NCI-H128 (cell line): Measurements from ENCODE around the gene GBGT1.

Source experiments
- DNase-seq: peaks from one replicate; lab custom pipeline; 2025; ENCODE audit not compliant: unreplicated experiment; lab: John Stamatoyannopoulos, UW

GBGT1 gene

DNA sequence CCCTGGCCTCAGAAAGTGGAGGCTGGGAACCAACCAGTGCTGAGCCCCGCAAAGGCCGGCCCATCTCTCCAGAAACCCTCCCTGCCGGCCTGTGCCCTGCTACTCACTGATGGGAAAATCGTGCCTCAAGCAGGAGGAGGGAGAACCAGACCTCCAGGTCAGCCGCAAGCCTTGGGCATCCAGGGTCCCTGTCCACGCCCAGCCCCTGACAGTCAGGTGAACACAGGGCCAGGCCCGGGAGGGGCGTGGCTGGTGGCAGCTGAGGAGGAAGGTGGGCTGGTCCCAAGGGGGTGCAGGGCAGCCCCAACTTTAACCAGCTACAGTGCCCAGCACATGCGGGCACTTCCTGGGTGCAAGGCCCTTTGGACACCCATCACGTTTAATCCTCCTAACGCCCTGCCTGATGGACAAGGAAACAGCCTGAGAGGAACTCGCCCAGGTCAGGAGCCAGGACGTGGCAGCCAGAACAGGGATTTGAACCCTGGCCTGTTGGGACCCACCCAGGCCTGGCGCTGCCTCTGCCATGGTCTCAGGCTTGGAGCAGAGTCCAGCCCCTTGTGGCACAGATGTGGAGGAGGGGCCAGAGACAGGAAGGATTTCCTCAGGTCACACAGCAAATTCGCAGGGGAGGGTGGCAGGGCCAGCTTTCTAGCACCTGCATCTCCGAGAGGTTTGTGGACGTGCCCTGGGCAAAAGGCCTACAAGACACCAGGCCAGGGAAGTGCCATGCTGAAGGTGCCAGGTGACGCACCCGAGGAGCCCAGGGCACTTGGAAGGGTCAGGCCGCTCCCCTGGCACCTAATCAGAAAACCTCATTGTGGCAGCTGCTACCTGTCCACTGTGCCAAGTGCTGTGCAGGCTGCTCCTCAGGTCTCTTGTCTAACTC lies 47.1 kb downstream of the GBGT1 start:
- no peak for DNase-seq

DNA sequence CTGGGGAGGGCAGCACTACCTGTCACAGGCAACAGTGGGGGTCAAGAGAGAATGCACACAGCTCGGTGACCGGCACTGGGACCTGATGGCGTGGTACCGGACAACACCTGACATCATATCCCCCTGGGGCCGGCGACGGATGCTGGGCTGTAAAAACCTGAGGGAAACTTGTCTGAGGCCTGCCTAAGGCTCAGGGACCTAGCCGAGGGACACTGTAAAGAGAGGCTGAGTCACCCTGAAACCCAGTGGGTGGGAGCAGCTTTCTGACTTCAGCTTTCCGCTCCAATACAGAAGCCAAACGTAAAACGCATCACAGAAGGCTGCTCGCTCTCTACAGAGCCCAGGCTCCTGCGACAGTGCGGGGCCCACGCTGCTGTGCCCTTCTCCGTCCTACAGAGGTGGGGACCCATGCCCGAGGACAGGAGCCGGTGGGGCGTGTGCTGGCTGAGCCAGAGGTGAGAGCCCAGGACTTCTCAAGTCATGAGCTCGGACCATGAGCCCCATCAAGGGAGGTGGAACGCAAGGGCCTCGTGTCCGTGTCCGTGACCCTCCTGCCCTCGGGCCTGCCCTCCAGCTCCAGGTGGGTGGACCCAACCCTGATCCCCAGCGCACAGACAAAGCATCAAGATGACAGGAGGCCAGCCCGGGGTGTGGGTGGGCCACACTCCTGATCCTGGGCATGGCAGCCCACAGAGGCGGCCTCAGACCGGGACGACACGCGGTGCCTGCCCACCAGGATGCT lies 47.9 kb downstream of the GBGT1 start:
- no peak for DNase-seq

- DNase-seq: no peak
Measured at GRCh38 chr9:133114886-133115603, 48.7 kb downstream of the GBGT1 start.

DNA sequence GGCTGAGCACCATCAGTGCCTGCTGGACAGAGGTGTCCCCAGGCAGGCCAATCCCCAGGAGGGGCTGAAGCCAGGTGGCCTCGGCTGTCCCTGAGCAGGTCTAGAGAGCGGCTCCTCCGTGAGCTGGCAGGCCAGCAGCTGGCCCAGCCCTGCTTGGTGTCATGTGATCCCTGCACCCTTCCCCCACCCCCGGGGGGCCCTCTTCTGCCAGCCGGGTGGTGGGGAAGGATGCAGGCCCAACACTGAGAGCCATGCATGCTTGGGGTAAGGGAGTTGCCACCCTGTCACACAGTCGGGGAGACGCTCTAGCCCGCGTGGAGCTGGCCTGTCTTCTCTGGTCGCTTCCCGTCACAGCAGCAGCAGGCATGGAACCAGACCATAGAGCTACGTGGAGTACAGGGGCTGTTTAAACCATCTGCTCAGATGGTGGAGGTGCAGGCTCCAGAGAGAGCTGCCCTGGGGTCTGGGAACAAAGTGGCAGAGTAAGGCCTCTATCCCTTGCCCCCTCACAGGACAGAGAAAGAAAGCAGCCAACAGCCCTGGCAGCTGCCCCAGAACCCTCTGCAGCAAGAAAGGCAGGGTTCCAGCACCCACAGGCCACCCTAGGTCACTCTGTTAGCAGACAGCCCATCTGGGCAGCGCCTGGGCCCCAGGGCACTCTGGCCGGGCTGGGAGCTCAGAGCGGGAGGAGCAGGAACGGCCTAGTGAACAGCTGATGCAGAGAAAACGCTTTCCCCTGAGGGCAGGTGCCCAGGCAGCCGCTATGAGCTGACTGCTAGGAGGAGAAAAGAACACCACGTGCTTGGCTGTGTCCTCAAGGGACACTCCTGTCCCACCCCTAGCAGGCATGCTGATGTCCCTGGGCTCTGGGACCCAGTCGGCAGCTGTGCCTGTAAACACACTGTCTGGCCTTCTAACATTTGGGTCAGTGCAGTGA lies 49.5 kb downstream of the GBGT1 start:
- no peak for DNase-seq

DNA sequence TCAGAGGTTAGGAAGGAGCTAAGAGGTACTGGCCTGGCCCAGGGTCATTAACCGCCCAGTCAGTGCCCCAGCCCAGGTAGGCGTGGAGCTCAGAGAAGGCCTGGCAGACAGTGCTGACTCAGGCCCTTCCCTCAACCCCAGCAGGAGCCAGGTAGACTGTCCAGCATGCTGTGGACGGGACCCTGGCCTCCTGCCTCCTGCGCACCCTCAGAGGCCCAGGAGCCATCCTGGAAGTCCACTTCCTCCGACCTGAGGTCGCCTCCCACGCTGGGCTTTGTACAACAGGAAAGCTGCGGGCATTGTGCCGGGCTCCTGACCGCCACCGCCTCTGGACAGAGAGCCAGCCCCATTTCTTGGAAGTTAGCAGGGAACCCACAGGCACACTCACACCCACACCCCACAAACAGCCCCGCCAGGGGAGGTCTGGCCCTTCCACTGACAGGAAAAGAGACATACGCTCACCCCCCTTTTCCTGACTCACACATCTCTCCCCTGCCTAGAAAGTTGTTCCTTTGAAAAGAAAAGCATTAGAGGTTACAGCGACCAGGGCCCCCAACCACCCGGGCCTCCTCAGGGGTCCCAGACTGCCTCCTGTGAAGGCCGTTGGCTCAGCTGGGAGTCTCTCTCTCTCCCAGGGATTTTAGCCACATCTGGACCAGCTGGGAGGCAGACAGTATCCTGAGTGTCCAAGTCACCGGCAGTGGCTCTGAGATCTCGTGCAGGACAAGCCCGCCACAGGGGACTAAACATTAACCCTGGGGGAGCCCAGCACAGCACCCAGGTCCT lies 50.4 kb downstream of the GBGT1 start:
- DNase-seq: no peak

DNA sequence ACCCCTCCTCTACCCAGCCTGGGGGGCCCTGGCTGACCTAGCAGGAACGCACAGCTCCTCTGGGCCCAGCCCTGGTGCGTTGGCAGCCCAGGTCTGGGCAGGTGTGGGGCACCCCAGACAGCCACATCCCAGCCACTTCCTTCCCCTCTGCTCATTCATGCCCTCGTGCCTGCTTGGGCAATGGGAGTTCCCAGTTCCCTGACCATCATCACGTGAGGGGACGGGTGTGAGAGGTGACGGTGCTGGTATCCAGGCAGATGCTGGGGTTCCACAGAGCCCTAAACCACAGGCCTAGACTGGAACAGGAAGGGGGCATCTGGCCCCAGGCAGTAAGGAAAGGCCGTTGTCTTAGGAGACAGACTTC lies 51.1 kb downstream of the GBGT1 start:
- no peak for DNase-seq

DNA sequence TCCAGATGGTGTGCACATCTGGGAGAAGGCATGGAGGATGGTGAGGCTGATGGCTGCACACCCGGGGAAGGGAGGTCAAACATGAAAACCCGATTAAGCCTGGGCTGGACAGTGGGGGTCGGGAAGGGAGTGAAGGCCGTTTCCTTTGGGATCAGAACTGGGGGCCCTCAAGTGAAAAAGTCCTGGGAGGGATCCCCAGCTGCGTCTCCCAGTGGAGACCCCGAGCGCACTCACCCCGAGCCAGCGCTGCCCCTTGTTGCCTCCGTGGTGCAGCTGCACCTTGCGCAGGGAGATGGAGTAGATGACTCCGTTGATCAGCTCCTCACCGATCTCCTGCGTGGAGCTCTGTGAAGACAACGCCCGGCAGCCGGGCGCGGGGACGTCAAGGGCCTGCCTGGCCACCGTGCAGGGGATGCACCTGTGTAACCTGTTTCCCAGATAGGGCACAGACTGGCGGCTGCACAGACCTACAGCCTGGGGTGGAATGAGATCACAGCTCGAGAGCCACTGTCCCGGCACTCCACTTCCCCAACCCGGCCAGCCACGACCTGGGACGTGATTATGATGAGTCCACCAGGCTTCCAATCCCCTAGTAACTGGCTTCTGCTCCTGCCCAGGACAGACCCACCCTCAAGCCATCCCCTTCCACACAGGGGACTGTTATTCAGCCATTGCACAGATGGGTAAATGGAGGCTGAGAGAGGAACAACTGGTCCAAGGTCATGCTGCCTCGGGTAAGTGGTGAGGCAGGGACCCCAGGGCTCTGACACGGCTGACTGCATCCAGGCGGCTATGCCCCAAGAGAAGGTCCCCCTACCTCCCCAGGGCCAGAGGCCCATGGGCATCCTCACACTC lies 51.7 kb downstream of the GBGT1 start:
- DNase-seq: no peak

DNA sequence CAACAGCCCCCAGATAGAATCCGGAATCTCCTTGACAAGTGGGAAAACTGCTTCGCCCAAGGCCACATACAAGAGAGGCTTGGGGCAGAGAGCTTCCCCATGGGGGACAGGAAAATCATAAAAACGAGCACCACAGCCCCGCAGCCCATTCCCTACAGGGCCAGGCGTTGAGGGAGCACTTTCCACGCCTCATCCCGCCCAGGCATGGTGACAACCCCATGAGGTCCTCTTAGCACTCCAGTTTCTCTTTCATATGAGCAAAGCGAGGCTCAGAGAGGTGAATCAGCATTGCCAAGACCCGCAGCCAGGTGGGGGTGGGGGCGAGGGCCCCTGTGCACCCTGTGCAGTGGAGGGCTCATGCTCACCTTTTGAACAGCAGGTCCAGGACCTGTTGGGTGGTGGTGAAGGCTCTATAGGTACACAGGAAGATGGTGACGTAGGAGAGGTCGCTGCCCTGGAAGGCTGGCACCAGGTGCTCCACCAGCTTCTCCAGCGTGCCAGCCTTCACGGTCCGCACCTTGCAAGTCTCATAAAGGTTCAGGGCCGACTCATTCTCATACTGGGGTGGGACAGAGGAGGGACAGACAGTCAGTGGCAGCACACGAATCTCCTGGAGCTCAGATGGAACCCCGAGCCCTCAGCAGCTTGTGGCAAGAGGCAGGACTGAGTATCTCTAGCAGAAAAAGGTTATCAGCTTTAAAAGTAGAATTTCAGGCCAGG lies 53.6 kb downstream of the GBGT1 start:
- DNase-seq: no peak

DNA sequence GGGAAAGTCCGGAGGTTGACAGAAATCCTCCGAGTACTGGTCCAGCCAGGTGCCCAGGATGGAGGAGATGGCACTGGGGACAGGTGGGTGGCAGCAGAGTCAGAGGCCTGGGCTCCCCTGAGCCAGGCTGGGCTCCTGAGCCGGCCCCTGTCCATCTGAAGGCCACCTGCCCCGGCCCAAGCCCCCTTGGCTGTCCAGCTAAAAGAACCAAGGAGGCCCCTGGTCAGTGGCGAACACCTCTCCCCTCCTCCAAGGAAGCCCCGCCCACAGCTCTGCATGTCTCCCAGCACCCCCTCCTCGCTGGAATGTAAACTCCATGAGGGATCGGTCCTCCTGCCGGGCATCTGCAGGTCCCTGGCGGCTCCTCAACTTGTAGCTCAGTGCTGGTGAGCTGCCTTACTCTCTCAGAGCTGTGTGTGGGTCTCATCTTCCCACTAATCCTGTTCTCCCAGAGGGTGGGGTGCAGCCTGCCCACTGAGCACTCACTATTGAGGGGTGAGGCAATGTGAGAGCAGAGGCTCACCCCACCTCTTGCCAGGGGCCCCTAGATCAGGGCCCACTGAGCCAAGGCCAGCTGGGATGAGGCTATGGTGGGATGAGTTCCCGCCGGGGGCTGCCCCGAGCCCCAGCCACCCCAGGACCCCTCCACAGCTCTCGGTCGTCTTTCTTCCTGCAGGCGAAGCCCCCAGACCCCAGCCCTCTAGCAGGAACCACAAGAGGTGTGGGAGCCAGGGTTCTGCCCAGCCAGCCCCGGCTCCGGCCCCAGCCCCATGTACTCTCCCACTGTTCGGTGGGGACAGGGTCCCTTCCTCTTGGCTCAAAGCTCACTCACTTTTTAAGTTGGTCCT lies 54.7 kb downstream of the GBGT1 start:
- DNase-seq: no peak

- no peak for DNase-seq
Measured at GRCh38 chr9:133107961-133108793, 55.5 kb downstream of the GBGT1 start.

GRCh38 chr9:133107245-133107722 lies 56.4 kb downstream of the GBGT1 start:
- no peak for DNase-seq

- no peak for DNase-seq
Measured at GRCh38 chr9:133106511-133107244, 57.0 kb downstream of the GBGT1 start.

- no peak for DNase-seq
Measured at GRCh38 chr9:133105461-133105770, 58.3 kb downstream of the GBGT1 start.

DNA sequence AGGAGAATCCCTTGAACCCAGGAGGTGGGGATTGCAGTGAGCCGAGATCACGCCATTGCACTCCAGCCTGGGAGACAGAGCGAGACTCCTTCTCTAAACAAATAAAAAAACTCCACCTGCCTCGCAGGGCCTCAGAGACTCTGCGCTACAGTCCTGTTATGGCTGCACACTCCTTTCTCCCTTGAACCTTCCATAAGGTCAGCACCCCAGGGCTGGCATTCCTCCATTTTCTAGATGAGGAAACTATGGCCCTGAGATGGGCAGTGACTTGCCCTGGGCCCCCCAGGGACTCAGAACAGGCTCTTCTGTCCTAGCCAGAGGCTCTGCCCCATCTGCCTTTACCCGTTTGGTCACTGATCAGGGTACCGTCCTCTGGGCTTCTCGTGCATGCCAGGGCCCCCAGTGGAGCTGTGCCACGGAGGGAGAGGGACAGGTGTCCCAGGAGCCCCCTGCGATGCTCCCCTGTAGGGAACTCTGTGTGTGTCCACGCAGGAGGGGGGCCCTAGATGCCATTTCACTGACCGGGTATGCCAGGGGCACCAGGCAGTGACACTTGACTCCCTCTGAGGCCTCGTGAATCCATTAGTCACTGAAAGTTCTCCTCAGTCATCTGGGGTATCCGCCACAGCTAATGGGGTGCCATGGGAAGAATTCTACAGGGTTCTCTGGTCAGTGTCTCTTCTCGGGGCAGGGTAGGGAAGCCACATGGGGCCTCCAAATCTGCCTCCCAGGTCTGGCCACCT lies 58.8 kb downstream of the GBGT1 start:
- DNase-seq: no peak

- DNase-seq: no peak
Measured at GRCh38 chr9:133103987-133104505, 59.7 kb downstream of the GBGT1 start.
